HG02610 (cell line): ENCODE measurements around the gene OR6B2.

ENCODE experiments used
- ATAC-seq: cut with Tn5 transposase; IDR thresholded peaks from one replicate; pipeline ENCODE4 v1.9.1; 2021; ENCODE audit warnings: mild to moderate bottlenecking, moderate library complexity; ENCODE audit not compliant: unreplicated experiment

Gene OR6B2

GRCh38 chr2:240042740-240043139, 12.5 kb upstream of the OR6B2 start:
- no peak for ATAC-seq

DNA sequence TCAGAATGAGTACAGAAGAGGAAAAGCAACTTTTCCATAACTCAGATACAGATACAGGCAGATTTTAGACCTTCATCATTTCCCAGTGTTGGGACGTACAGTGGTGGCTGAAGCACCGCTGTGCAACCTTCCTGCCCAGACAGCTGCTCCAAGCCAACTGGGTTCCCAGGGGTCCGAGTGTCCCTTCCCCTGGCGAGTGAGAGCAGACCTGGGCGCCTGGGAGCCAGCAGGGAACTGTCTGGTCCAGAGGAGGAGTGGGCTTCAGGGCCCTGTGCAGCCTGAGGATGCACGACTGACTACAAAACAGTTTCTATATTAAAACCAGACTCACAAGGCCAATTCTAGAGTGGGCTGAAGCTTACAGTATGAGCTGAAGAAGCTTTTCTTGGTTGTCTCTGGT, 11.1 kb upstream of the OR6B2 start:
- ATAC-seq: no peak

- ATAC-seq: no peak
These were observed 7.1 kb upstream of the OR6B2 start for GRCh38 chr2:240037358-240037757.

DNA sequence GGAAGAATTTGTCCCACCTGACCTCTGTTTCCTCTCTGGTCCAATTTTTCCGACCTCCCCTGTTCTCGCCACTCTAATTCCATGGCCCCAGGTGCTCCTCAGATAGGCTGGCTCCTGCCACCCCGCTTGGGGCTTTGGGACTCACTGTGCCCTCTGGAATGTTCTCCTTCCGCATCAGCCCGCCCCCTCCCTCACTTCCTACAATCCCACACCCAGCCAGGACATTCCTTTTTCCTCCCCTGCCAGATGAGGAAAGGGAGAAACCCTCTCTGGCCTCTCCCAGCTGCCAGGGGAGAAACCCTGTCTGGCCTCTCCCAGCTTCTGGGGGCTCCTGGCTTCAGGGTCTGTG, 3.1 kb upstream of the OR6B2 start:
- ATAC-seq: no peak

GRCh38 chr2:240032406-240033329, 2.4 kb upstream of the OR6B2 start:
- no peak for ATAC-seq

- peak; percentile 13 for ATAC-seq
These were observed 5.5 kb downstream of the OR6B2 start for GRCh38 chr2:240024766-240025165.

DNA sequence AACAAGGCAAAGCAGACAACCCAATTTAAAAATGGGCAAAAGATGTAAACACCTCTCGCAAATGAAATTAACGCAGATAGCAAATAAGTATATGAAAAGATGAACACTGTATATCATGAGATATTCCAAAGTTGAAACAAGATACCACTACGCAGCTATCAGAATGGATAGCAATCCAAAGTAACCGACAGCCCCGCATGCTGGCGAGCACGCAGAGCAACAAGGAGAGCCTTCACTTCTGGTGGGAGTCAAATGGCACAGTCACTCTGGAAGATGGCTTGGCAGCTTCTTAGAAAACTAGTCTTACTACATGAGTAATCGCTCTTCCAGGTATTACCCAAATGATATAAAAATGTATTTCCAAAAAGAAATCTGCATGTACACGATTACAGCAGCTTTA, 6.4 kb downstream of the OR6B2 start:
- ATAC-seq: no peak

- no peak for ATAC-seq
These were observed 8.6 kb downstream of the OR6B2 start for GRCh38 chr2:240021488-240022104.

- ATAC-seq: no peak
These were observed 12.0 kb downstream of the OR6B2 start for GRCh38 chr2:240018071-240018750.

DNA sequence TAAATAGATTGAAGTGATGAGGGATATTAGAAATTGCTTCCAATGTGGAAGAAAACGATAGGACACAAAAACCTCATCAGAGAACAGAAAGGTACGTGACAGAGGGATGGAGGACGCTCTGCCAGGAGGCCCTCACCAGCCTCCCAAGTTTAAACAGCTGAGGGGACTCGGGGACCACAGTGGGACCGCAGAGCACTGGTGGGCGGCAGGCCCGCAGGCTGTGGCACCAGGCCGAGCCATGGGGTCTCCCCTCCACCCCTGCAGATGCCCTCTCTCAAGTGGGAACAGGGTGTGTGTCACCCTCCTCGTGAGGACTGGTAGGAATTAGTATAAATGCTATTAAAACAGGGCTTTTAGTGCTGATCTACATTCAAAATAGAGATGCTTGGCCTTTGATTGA, 15.9 kb downstream of the OR6B2 start:
- no peak for ATAC-seq

- ATAC-seq: no peak
These were observed 16.9 kb downstream of the OR6B2 start for GRCh38 chr2:240013343-240013742.

DNA sequence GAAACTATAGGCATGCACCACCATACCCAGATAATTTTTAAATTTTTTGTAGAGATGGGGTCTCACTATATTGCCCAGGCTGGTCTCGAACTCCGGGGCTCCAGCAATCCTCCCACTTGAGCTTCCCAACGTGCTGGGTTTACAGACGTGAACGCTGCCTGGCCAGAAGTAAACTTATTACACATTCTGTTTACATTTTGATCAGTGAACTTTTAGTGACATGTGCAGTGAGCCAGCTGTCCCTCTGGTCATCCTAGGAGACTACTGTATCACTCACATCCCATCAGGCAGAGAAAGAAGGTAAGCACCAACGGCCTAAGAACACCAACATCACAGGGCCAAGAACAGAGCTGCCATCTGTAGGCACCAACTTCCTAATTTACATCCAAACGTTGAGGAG, 27.2 kb downstream of the OR6B2 start:
- ATAC-seq: no peak

- ATAC-seq: no peak
These were observed 29.6 kb downstream of the OR6B2 start for GRCh38 chr2:240000671-240001070.

DNA sequence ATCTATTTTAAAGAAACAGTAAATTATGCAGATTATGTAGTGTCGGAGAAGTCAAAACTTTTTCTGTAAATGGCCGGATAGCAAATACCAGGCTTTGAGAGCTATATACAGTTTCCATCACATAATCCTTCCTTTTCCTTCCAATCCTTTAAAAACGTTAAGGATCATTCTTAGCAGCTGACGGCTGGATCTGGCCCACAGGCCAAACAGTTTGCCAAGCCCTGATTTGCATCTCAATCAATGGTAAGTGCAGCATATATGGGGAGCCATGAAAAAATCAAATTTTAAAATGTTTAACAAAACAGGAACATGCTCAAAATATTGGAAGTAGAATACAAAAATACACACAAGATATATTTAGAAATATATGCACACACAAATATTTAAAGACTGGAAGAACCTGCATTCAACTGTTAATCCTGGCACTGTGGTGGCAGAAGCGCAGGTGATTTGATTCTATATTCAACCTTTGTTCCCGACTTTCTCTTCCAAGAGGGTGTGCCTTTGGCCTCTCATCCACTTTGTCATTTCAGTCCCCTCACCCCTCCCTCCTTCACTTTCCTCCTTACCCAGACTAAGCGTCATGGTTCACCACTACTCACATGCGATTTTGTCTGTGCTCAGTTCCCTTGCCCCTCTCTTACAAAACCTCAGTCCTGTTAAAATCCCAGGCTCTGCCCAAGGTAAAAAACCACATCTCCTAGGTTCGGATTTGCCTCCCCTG, 32.4 kb downstream of the OR6B2 start:
- no peak for ATAC-seq

- ATAC-seq: no peak
These were observed 36.1 kb downstream of the OR6B2 start for GRCh38 chr2:239994086-239994485.

GRCh38 chr2:239993291-239993690, 36.9 kb downstream of the OR6B2 start:
- ATAC-seq: no peak

GRCh38 chr2:239991689-239992314, 38.4 kb downstream of the OR6B2 start:
- no peak for ATAC-seq

DNA sequence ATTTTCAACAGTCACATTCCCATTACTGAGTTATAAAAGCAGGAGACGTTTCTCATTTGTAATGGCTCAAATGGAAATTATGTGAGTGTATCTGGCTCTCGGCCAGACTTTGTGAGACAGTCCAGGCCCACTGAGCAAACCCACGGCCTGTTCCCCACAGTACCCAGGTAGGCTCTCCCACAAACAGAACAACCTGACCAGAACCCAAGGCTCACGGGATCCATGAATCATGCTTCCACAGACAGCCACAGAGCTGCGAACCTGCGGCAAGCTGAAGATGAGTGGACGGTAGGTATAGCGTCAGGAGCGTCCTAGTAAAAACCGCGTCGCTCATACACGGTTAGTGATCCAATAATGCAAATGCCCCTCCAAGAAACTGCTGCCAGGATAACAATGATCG, 39.3 kb downstream of the OR6B2 start:
- no peak for ATAC-seq

DNA sequence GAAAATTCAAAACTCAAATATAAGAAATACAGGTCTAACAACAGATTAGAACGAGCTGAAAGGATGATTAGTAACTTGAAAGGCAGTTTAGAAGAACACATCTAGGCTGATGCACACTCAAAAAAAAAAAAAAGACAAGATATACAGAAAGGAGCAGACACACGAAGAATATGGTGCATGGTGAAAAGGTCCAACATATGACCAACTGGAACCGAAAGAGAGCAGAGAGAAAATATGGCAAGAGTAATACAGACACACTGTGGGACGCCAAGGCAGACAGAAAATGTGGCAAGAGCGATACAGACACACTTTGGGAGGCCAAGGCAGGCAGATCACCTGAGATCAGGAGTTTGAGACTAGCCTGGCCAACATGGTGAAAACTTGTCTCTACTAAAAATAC, 44.9 kb downstream of the OR6B2 start:
- ATAC-seq: no peak

DNA sequence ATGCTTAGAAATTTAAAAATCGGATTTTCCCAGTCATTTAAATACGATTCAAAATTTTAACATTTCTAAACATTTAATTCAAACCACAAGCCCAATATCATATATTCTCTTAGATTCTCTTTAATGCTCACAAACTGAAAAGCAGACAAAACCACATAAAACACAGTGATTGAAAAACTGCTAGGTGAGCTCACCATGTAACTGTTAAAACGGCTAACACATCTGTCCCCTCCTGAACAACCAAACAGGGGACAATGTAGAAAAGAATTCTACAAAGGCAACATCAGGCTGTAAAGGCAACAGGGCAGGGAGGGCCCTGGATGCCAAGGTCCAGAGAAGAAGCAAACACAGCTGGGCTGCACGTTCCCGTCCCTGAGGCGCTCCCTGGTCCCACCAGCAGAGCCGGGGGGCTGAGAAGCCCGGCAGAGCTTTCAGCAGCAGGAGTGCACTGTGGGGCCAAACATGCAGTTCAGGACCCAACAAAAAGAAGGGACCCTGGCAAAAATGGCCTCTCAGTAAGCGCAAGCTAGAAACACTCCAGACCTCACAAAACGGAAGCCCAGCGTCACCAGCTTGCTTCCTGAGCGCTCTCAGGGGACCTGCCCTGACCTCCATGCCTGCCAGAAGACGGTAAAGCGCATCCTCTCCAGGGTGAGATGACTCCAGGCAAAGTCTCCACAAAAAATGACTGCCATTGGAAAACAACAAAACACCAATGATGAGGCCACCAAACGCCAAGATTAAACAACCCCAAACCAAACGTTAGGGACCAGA, 45.6 kb downstream of the OR6B2 start:
- no peak for ATAC-seq
